SIG-M5 treated with dmso at 0.1 percent for 504 hours (cell line): ENCODE measurements around the gene RAET1G.

Experiments used
- DNase-seq: peaks from one replicate; lab custom pipeline; 2025; ENCODE audit not compliant: unreplicated experiment; lab: John Stamatoyannopoulos, UW

RAET1G gene

GRCh38 chr6:149867876-149868640 lies 54.9 kb downstream of the RAET1G start:
- DNase-seq, result peak; percentile 30
